Calu3 (cell line): ENCODE measurements around the gene TLL1. TPM values are rescaled to one million over a fixed set of nuclear protein-coding genes. Genes with fewer than 3 reads are reported as not detected.

Source experiments
- Bru-seq: library from RNA; stranded (reverse); fragments of 400-500 nt; gene quantifications from one replicate; lab custom pipeline; 2021; lab: Mats Ljungman, UMichigan
- BruChase-seq, 2 experiments: library from RNA; stranded (reverse); fragments of 400-500 nt; gene quantifications; one replicate each; lab custom pipeline; 2021; lab: Mats Ljungman, UMichigan
- BruUV-seq: library from RNA; stranded (reverse); fragments of 400-500 nt; replicated peaks from 2 replicates; lab custom pipeline; 2021; lab: Mats Ljungman, UMichigan
- CTCF ChIA-PET: fragments of 300-600 bp; sonication (Branson Sonifier 250); formaldehyde crosslinking; loops from one replicate; lab custom pipeline; 2022; ENCODE audit warnings: antibody characterized with exemption; lab: Charles Lee
- DNase-seq: peaks from one replicate; pipeline ENCODE4 v3.0.0; 2022
- H3K27ac Mint-ChIP-seq: one replicate; pipeline ENCODE4 v1.8.0; 2022; ENCODE audit warnings: mixed read lengths; ENCODE audit not compliant: unreplicated experiment
- H3K27me3 Mint-ChIP-seq: one replicate; pipeline ENCODE4 v1.8.0; 2022; ENCODE audit warnings: mixed read lengths; ENCODE audit not compliant: unreplicated experiment
- H3K36me3 Mint-ChIP-seq: one replicate; pipeline ENCODE4 v1.8.0; 2022; ENCODE audit warnings: mild to moderate bottlenecking, moderate library complexity, mixed read lengths; ENCODE audit not compliant: insufficient read depth, unreplicated experiment
- H3K4me1 Mint-ChIP-seq: one replicate; pipeline ENCODE4 v1.8.0; 2022; ENCODE audit warnings: mild to moderate bottlenecking, low read depth, mixed read lengths; ENCODE audit not compliant: unreplicated experiment
- H3K4me3 Mint-ChIP-seq: one replicate; pipeline ENCODE4 v1.8.0; 2022; ENCODE audit warnings: mild to moderate bottlenecking, low read depth, moderate library complexity, mixed read lengths; ENCODE audit not compliant: unreplicated experiment
- H3K9me3 Mint-ChIP-seq: one replicate; pipeline ENCODE4 v1.8.0; 2022; ENCODE audit warnings: low read depth, mixed read lengths; ENCODE audit not compliant: unreplicated experiment
- intact Hi-C: fragments of 100-400 bp; cut with micrococcal nuclease; formaldehyde crosslinking; loops from one replicate; pipeline ENCODE4 v1.10.0; 2022; ENCODE audit not compliant: unreplicated experiment
- long read RNA-seq: library from polyadenylated mRNA; stranded (forward); transcript quantifications from one replicate; pipeline ENCODE4 v2.0.0, GENCODE V29; 2022
- total RNA-seq: library from RNA; stranded (reverse); gene quantifications from 2 replicates; pipeline ENCODE4 v1.2.3, GENCODE V29; 2022
- TF ChIP-seq, protein P1 (sequence below): fragments of 200-600 bp; IDR thresholded peaks from one replicate; pipeline ENCODE4 v1.8.0; 2022; ENCODE audit warnings: antibody characterized with exemption; ENCODE audit not compliant: unreplicated experiment

Gene TLL1
- total RNA-seq (not detected in 2 replicates), Bru-seq, nascent RNA (percentile 4 among the genes with signal in this experiment), BruChase-seq, experiment 1, labeled RNA remaining after a 6-hour chase (percentile 6 among the genes with signal in this experiment), BruChase-seq, experiment 2, labeled RNA remaining after a 2-hour chase (percentile 7 among the genes with signal in this experiment)
- long read RNA-seq: 0 reads

DNA sequence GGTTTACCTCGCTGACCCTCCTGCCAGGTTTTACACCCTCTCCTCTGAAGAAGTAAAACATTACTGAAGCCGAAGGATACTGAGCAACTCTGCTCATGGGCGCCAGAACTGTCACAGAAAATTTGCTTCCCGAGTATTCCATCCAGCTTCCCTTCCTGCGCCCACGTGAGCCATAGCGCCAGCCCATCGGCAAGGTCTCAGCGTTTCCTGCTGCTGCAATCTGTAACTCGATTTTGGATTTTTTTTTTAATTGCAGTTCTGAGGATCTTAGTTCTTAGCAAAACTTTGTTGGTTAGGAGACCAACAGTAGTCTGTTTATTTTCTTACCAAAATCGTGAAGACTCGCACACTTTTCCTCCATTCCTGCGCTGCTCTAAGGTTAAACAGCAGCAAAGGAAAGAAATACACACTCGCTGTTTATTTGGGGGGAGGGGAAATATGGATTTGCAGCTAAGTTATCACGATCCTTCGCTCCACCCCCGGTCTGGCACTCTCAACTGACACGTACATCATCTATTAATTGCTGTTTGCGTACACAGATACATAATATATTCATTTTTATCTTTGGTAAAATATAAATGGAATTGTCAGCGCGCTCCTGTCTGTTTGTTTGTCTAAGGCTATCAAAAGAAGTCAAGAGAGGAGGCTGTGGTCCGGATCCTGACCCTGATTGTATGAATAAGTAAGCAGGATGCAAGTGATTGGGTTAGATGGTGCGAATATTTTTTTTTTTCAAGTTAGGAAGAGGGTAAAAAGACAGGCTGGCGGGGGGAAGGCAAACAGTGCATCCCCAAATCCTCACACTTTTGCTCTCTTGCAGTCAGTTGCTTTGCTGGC lies at the start of gene TLL1:
Gene TLL1, plus strand, starts transcription at position 777 of the 837 bp plus-strand sequence. CDS start 668 bp downstream, outside the sequence.
- Mint-ChIP-seq H3K36me3 (peaks cover 12% of the 10 kb centered on the region), H3K4me1 (no peaks in the 10 kb centered on the region), H3K27me3 (no peaks in the 10 kb centered on the region), H3K27ac (no peak within 1 kb of the TSS), H3K9me3 (no peaks in the 10 kb centered on the region), H3K4me3 (peak within 1 kb of the TSS; percentile 69)
- CTCF ChIA-PET: no interaction called here
- no TSS peak for BruUV-seq
- TF ChIP-seq, protein P1, sequence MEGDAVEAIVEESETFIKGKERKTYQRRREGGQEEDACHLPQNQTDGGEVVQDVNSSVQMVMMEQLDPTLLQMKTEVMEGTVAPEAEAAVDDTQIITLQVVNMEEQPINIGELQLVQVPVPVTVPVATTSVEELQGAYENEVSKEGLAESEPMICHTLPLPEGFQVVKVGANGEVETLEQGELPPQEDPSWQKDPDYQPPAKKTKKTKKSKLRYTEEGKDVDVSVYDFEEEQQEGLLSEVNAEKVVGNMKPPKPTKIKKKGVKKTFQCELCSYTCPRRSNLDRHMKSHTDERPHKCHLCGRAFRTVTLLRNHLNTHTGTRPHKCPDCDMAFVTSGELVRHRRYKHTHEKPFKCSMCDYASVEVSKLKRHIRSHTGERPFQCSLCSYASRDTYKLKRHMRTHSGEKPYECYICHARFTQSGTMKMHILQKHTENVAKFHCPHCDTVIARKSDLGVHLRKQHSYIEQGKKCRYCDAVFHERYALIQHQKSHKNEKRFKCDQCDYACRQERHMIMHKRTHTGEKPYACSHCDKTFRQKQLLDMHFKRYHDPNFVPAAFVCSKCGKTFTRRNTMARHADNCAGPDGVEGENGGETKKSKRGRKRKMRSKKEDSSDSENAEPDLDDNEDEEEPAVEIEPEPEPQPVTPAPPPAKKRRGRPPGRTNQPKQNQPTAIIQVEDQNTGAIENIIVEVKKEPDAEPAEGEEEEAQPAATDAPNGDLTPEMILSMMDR: no peak
- DNase-seq: no peak
- intact Hi-C loops: no loop called here

DNA sequence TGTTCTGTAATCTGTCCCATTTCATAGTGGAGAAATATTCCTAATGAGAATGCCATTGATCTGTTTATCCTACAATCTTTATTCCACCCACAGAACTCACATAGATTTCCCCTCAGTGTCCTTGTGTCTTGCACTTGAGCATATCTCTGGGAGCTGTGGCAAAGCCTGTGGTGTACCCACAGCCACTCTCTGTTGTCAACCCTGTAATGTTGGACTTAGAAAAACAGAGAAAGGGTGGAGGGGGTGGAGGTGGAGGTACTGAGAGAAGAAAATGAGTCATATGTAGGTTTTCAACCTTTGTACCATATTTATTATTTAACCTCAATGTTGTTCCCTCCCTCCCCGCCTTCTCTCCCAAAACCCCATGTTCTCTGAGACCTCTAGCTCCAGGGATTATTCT lies 46.9 kb upstream of the TLL1 start:
- H3K27me3 Mint-ChIP-seq: no peaks in the 10 kb centered on the region

DNA sequence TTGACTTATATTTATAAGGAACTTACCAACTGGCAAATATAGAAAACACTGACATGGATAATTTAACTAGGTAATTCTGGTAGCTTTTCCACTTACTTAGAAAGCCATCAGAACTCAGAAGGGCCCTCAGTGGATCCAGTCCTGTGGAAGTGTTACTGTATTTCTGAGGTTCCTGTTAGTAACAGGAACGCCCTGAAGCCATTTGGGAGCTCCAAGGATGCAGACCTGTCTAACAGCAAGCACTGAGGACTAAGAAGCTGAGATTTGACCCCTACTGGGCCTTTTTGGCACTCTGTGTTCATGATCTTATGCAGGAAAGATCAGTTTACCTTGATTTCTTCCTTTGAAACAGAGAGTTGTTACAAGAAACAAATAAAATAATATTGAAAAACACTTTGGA lies 46.0 kb upstream of the TLL1 start:
- CTCF ChIA-PET: no interaction called here
- no TSS peak for BruUV-seq
- intact Hi-C loops: no loop called here

More for the DNA sequence above, 46.9 kb upstream of the TLL1 start:
- intact Hi-C loops: no loop called here
- CTCF ChIA-PET: no interaction called here
- Mint-ChIP-seq H3K4me3 (no peak overlapping the region), H3K27ac (no peak overlapping the region), H3K4me1 (no peaks in the 10 kb centered on the region), H3K9me3 (no peaks in the 10 kb centered on the region), H3K36me3 (no peaks in the 10 kb centered on the region)
- BruUV-seq: no TSS peak
- DNase-seq: no peak
- TF ChIP-seq, protein P1: no peak

DNA sequence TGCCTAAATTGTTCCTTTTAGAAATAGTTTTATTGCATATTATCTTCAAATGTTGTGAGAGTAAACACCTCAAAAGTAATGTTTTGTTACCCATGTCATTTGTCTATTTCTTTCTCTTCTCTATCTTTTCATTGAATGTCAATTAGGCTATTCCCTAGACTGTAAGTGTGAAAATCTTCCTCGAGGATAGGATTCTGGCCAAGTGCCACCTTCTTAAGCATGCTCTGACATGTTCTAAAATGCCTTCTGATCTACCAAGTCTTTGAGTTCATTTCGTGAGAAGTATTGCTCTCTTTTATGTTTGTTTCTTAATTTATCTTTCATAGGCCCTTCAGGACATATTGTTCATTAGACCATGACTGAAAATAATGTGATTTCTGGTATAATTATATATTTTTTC lies 44.1 kb upstream of the TLL1 start:
- no peaks in the 10 kb centered on the region for H3K4me1 Mint-ChIP-seq
- no peak for DNase-seq

More for the DNA sequence above, 46.0 kb upstream of the TLL1 start:
- H3K4me1 Mint-ChIP-seq: no peaks in the 10 kb centered on the region
- no peaks in the 10 kb centered on the region for H3K27me3 Mint-ChIP-seq
- H3K4me3 Mint-ChIP-seq: no peak overlapping the region
- H3K9me3 Mint-ChIP-seq: no peaks in the 10 kb centered on the region
- no peaks in the 10 kb centered on the region for H3K36me3 Mint-ChIP-seq
- TF ChIP-seq, protein P1: no peak
- no peak overlapping the region for H3K27ac Mint-ChIP-seq
- DNase-seq: no peak

More for the DNA sequence above, 44.1 kb upstream of the TLL1 start:
- CTCF ChIA-PET: no interaction called here
- no TSS peak for BruUV-seq
- TF ChIP-seq, protein P1: no peak
- H3K27me3 Mint-ChIP-seq: no peaks in the 10 kb centered on the region
- no peaks in the 10 kb centered on the region for H3K9me3 Mint-ChIP-seq
- intact Hi-C loops: no loop called here
- no peak overlapping the region for H3K4me3 Mint-ChIP-seq
- H3K36me3 Mint-ChIP-seq: no peaks in the 10 kb centered on the region
- H3K27ac Mint-ChIP-seq: no peak overlapping the region
